Neural cell (in vitro differentiated cells): ENCODE data around the gene IFNL3. TPM values are rescaled to one million over a fixed set of nuclear protein-coding genes. Genes with fewer than 3 reads are reported as not detected.

Experiments
- H2AFZ ChIP-seq: fragments of 200-600, 300-800 bp; sonication (generic), shearing (Covaris generic); 2 replicates; pipeline ENCODE4 v1.6.0; 2014; ENCODE audit warnings: low read depth, mild to moderate bottlenecking, antibody characterized with exemption, low read length, moderate library complexity
- H3F3A ChIP-seq: fragments of 200-600 bp; shearing (Covaris generic); 2 replicates; pipeline ENCODE4 v1.6.1; 2016; ENCODE audit warnings: mild to moderate bottlenecking, moderate library complexity, mixed read lengths, antibody characterized with exemption, low read length; ENCODE audit not compliant: insufficient read depth, poor library complexity, severe bottlenecking
- H3K27ac ChIP-seq: fragments of 200-600, 300-800 bp; sonication (generic), shearing (Covaris generic); 2 replicates; pipeline ENCODE4 v1.5.1; 2014; ENCODE audit warnings: mild to moderate bottlenecking, low read length, moderate library complexity
- H3K27me3 ChIP-seq: fragments of 300-800, 200-600 bp; sonication (generic), shearing (Covaris generic); 2 replicates; pipeline ENCODE4 v1.6.0; 2014; ENCODE audit warnings: mild to moderate bottlenecking, low read depth, low read length, moderate library complexity; ENCODE audit not compliant: insufficient read depth
- H3K36me3 ChIP-seq: fragments of 300-800, 200-600 bp; sonication (generic), shearing (Covaris generic); 2 replicates; pipeline ENCODE4 v1.5.1; 2014; ENCODE audit warnings: mild to moderate bottlenecking, antibody characterized with exemption, low read length, moderate library complexity; ENCODE audit not compliant: insufficient read depth
- H3K4me2 ChIP-seq: fragments of 300-800, 200-600 bp; sonication (generic), shearing (Covaris generic); 2 replicates; pipeline ENCODE4 v1.6.0; 2014; ENCODE audit warnings: mild to moderate bottlenecking, low read length
- H3K4me3 ChIP-seq: fragments of 300-800, 200-600 bp; sonication (generic), shearing (Covaris generic); 2 replicates; pipeline ENCODE4 v1.5.1; 2014; ENCODE audit warnings: mild to moderate bottlenecking, low read length, moderate library complexity
- H3K79me2 ChIP-seq: fragments of 200-600 bp; shearing (Covaris generic); replicated peaks from 2 replicates; pipeline ENCODE4 v1.6.0; 2014; ENCODE audit warnings: mild to moderate bottlenecking, low read length, moderate library complexity; ENCODE audit not compliant: insufficient read depth
- H3K9ac ChIP-seq: fragments of 300-800, 200-600 bp; sonication (generic), shearing (Covaris generic); 2 replicates; pipeline ENCODE4 v1.6.1; 2016; ENCODE audit warnings: mild to moderate bottlenecking, low read length, mixed read lengths
- H3K9me2 ChIP-seq: fragments of 200-600 bp; shearing (Covaris generic); 2 replicates; pipeline ENCODE4 v1.6.1; 2016; ENCODE audit warnings: mild to moderate bottlenecking, low read length, mixed read lengths; ENCODE audit not compliant: insufficient read depth
- H3K9me3 ChIP-seq: fragments of 200-600, 300-800 bp; sonication (generic), shearing (Covaris generic); 2 replicates; pipeline ENCODE4 v1.6.1; 2016; ENCODE audit warnings: mild to moderate bottlenecking, mixed run types, low read length, moderate library complexity, mixed read lengths
- H4K20me1 ChIP-seq: fragments of 200-600 bp; shearing (Covaris generic); 2 replicates; pipeline ENCODE4 v1.6.1; 2016; ENCODE audit warnings: mild to moderate bottlenecking, mixed run types; ENCODE audit not compliant: insufficient read depth
- CTCF ChIP-seq: fragments of 450-650 bp; IDR thresholded peaks from 2 replicates; pipeline ENCODE4 v1.5.1; 2014; ENCODE audit warnings: antibody characterized with exemption, mild to moderate bottlenecking, moderate library complexity; ENCODE audit not compliant: poor library complexity, severe bottlenecking
- EP300 ChIP-seq: fragments of 450-650 bp; conservative IDR thresholded peaks from 2 replicates; pipeline ENCODE4 v1.6.1; 2014; ENCODE audit warnings: antibody characterized with exemption, mild to moderate bottlenecking, moderate library complexity; ENCODE audit not compliant: poor library complexity, severe bottlenecking
- EZH2 ChIP-seq: fragments of 200-600, 300-800 bp; shearing (Covaris generic), sonication (generic); IDR thresholded peaks from 2 replicates; pipeline ENCODE4 v1.6.1; 2014; ENCODE audit warnings: antibody characterized with exemption, low read length, borderline replicate concordance, mild to moderate bottlenecking; ENCODE audit not compliant: insufficient read depth, poor library complexity, severe bottlenecking
- MXI1 ChIP-seq: fragments of 450-650 bp; conservative IDR thresholded peaks from 2 replicates; pipeline ENCODE4 v1.6.1; 2014; ENCODE audit warnings: antibody characterized with exemption, mild to moderate bottlenecking; ENCODE audit not compliant: poor library complexity, severe bottlenecking
- POLR2AphosphoS5 ChIP-seq: IDR thresholded peaks from 2 replicates; pipeline ENCODE4 v1.6.1; 2012
- RAD21 ChIP-seq: fragments of 450-650 bp; conservative IDR thresholded peaks from 2 replicates; pipeline ENCODE4 v1.6.1; 2014; ENCODE audit warnings: antibody characterized with exemption, mild to moderate bottlenecking, moderate library complexity
- REST ChIP-seq: IDR thresholded peaks from 2 replicates; pipeline ENCODE4 v1.6.1; 2012; ENCODE audit warnings: borderline replicate concordance
- SMC3 ChIP-seq: fragments of 450-650 bp; conservative IDR thresholded peaks from 2 replicates; pipeline ENCODE4 v1.6.1; 2014; ENCODE audit warnings: antibody characterized with exemption, mild to moderate bottlenecking, moderate library complexity; ENCODE audit not compliant: poor library complexity
- TAF1 ChIP-seq: IDR thresholded peaks from 2 replicates; pipeline ENCODE4 v1.6.1; 2012; ENCODE audit warnings: low read depth
- polyA plus RNA-seq: library from polyadenylated mRNA; depleted of rRNA; stranded (reverse); fragments of >200 nt; gene quantifications from 2 replicates; pipeline ENCODE4 v1.2.3, GENCODE V29; 2014

Gene IFNL3
- polyA plus RNA-seq, 1 donor from 2014 or later = not detected

GRCh38 chr19:39211731-39212374 lies 33.0 kb downstream of the IFNL3 start:
- H4K20me1 ChIP-seq = no peaks in the 10 kb centered on the region
- no peaks in the 10 kb centered on the region for H3K9me3 ChIP-seq
- no peaks in the 10 kb centered on the region for H3K36me3 ChIP-seq
- H3K4me2 ChIP-seq = no peak overlapping the region
- H3F3A ChIP-seq = no peaks in the 10 kb centered on the region
- H3K27me3 ChIP-seq = no peaks in the 10 kb centered on the region
- TF ChIP-seq MXI1 (no peak), REST (no peak), POLR2AphosphoS5 (no peak), RAD21 (no peak), TAF1 (no peak), EP300 (no peak), CTCF (no peak), SMC3 (no peak), EZH2 (no peak)
- no peaks in the 10 kb centered on the region for H3K79me2 ChIP-seq
- H3K4me3 ChIP-seq = no peak overlapping the region
- no peaks in the 10 kb centered on the region for H3K9me2 ChIP-seq
- H2AFZ ChIP-seq = no peak overlapping the region
- no peak overlapping the region for H3K9ac ChIP-seq
- no peak overlapping the region for H3K27ac ChIP-seq

GRCh38 chr19:39209196-39209595 lies 35.6 kb downstream of the IFNL3 start:
- no peak for TF ChIP-seq EZH2
- no peak for TF ChIP-seq REST
- no peak for TF ChIP-seq MXI1
- TF ChIP-seq CTCF = no peak
- TF ChIP-seq RAD21 = no peak
- no peak for TF ChIP-seq TAF1
- Histone ChIP-seq H3F3A (no peaks in the 10 kb centered on the region), H4K20me1 (no peaks in the 10 kb centered on the region), H3K4me2 (no peak overlapping the region), H3K79me2 (no peaks in the 10 kb centered on the region), H3K4me3 (no peak overlapping the region), H3K27ac (no peak overlapping the region), H3K9me2 (no peaks in the 10 kb centered on the region), H3K36me3 (no peaks in the 10 kb centered on the region), H3K27me3 (peaks cover 5% of the 10 kb centered on the region), H2AFZ (no peak overlapping the region), H3K9me3 (no peaks in the 10 kb centered on the region), H3K9ac (no peak overlapping the region)
